AML-193 (cell line): Measurements from ENCODE around the gene DHRS7.

Experiments
- DNase-seq, 2 experiments: peaks; one replicate each; lab custom pipeline; 2025; lab: John Stamatoyannopoulos, UW

DHRS7 gene

GRCh38 chr14:60184905-60185555, 19.8 kb upstream of the DHRS7 start:
- no peak for DNase-seq

DNA sequence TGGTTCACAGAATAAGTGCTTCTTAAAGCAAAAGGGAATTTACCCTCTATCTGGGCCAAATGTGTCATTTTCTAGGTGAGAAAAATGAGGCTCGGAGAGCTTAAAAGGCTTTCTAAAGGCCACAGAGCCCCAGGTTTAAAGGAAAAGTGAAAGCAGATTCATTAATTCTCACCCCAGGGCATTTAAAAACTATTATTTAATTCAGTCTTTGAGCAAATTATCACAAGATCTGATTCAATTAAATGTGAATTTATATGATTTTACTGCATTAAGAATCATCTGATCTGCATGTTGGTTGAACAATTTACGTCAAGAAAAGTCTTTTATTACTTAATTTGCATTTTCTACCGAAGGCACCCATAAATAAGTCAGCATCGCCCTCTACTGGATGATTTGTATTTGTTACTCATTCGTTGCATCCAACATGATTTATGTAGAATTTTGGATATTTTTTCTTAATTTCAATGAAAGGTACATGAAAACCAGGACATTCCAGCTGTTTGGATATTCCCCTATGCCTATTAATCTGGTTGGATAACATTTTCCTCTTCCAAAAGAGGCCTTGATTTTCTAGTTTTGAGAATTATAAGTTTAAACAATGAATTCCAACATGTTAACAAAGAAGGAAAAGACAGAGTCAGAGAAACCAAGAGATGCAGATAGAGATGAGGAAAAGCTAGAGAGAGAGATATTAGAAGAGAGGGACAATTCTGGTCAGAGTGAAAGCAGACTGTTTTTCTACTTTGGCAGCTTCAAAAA, 19.1 kb upstream of the DHRS7 start:
- DNase-seq, result peak; percentile 74 to 80

DNA sequence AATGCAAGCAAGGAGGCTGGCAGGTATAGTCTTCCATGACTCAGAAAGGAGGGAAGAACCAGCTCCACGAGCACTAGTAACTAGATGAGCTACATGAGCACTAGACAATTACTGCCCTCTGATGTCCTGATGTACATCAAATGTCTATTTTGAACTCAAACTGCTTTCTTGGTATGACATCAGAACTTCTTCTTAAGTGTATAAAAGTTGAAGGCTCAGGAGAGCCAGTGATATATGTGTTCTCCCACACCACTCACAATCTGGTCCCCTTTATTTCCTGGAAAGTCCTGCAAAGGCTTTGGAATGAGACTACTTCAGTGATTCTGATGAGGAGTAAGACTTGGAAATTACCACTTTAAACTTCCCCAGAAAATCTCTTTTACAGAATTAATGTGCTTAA, 18.5 kb upstream of the DHRS7 start:
- peak; percentile 50 to 59 for DNase-seq

DNA sequence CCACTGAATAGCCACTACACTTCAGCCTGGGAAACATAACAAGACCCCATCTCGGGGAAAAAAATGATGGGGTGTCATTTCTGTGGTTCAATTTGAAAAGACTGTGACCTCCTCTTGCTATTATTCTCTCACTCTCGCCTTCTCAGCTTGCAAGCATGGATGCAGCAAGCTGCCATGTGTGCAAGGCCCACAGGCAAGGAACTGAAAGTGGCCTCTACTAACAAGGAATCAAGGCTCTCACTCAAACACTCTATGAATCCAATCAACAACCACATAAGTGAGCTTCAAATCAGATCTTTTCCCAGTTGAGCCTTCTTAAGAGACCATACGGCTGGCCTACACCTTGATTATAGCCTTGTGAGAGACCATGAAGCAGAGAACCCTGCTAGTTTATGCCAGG, 17.9 kb upstream of the DHRS7 start:
- no peak for DNase-seq

DNA sequence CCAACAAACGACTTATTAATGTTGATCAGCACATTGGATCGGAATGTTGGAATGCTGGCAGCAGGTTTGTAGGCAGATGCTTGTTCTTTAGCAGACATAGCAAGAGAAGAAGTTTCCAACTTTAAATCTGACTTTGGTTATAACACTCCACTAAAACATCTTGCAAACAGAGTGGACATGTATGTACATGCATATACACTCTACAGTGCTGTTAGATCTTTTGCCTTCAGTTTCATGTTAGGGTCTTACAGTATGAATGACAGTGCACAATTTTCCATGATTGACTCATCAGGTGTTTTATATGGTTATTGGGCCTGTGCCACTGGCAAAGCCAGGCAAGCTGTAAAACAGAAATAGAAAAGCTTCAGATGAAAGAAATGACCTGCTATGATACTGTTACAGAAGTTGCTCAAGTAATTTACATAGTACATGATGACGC, 14.3 kb upstream of the DHRS7 start:
- DNase-seq, result no peak

- DNase-seq, result no peak
Measured at GRCh38 chr14:60178820-60179219, 13.6 kb upstream of the DHRS7 start.

DNA sequence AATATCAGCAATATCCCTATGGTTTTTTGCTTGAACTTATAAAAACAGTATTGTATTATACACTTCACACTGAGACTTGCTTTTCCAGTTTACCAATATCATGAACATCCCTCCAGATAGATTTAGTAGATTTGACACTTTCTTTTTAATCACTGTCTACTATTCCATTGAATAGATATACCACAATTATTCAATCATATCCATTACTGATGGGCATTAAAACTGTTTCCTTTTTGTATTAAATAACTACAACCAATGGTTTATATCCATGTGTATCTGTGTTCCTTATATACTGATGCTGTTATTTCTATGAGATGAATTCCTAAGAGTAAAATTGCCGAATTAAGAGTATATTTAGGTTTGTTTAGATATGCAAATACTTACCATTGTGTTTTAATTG, 13.0 kb upstream of the DHRS7 start:
- DNase-seq, result no peak

- DNase-seq, result no peak
Measured at GRCh38 chr14:60175255-60175902, 10.2 kb upstream of the DHRS7 start.

DNA sequence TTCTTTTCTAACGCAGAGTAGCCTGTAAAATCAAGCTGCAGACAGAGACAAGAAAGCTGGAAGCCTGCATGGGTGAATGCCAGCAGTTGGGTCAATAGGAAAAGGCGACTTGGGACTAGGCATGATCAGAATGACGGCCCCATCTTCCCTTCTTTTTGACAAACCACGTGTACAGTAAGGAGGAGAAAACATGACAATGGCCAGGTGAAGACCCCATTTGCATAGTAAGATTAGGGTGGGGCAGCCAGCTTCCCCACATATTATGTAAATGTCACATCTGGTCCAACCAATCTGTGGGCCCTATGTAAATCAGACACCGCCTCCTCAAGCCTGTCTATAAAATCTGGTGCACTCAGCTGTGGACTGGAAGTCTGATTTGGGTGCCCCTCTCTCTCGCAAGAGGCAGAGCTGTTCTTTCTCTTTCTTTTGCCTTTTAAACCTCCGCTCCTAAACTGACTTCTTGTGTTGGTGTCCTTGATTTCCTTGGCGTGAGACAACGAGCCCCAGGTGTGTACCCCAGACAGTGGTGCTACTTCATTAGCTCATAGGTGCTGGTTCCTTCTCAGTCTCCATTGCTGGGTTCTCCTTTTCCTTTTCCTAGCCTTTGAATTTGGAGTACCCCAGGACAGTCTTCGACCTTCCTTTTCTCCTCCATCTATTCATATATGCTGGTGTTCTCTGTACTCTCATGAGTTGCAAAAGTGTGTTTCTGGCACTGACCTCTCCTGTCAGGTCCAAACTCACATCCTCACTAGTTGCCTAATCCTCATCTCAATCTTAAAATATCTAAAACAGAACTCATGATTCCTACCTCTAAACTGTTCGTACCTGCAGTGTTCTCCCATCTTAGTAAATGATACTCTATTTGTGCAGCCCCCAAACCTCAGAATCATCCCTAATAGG, 9.4 kb upstream of the DHRS7 start:
- no peak for DNase-seq

GRCh38 chr14:60171690-60172089, 6.5 kb upstream of the DHRS7 start:
- DNase-seq, result no peak

DNA sequence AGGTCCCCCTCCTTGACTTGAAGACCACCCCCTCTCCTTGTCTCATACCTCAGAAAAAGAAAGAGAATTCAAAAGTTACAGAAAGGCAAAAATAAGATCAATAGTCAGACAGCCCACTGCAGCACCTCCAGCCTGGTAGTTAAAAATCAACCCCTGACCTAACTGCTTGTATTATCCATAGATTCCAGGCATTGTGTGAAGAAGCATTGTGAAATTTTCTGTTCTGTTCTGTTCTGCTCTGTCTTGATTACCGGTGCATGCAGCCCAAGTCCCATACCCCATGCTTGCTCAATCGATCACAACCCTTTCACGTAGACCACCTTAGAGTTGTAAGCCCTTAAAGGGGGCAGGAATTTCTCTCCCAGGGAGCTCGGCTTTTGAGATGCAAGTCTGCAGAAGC, 5.8 kb upstream of the DHRS7 start:
- DNase-seq, result no peak

DNA sequence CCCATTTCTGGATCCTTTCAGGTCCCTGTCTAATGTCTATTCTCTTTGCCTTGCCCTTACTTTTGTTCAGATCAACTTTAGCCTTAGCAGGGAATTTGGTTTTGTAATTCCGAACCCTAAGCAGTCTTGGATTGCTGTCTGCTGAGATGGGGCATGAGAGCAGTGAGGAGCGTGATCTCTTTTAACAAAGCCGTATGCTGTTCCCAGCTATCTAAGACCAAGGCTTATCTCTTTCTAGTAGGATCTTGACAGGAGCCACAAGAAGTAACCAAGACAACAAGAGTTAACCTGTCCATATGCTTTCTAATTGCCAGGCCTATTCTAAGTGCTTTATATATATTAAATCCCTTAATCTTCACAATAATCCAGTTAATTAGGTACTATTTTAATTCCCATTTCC, 4.5 kb upstream of the DHRS7 start:
- DNase-seq, result no peak

DNA sequence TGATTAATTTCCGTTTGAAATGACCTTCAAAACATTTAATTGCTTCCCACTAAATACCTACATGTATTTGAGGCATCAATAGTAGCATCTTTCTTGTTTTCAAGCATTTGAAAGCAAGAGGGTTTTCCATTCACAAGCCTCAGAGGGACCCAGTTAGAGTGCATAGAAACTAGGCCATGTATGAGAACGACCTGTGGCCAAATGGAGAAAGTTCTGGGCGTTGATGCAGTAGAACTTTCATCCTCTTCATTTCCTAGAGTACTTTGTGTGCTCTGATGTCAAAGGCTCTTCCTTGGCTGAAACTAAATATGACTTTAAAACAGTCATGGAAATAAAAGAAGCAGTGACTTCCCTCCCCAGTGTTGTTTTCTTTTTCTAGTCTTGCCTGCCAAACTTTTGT, 944 bp upstream of the DHRS7 start:
- DNase-seq, result no peak

GRCh38 chr14:60165547-60165876, 314 bp upstream of the DHRS7 start:
- DNase-seq, result no peak

DNA sequence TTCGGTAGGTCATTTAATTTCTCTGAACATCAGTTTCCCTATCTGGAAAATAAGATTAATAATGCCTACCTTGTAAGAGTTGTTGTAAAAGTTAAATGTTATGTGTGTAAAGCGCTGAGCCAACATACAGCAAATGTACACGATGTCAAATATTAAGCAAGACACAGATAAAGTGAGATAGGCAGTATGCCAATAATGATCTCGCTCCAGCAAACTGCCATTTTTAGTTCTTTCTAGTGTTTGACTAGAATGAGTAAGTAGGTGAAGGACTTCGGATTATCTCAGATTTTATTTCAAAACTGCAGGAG, 840 bp downstream of the DHRS7 start:
- DNase-seq, result no peak

GRCh38 chr14:60163693-60164092, 1.5 kb downstream of the DHRS7 start:
- DNase-seq, result peak; percentile 13 to 28

GRCh38 chr14:60161196-60162107, 3.7 kb downstream of the DHRS7 start:
- DNase-seq, result peak; percentile 70 to 77

DNA sequence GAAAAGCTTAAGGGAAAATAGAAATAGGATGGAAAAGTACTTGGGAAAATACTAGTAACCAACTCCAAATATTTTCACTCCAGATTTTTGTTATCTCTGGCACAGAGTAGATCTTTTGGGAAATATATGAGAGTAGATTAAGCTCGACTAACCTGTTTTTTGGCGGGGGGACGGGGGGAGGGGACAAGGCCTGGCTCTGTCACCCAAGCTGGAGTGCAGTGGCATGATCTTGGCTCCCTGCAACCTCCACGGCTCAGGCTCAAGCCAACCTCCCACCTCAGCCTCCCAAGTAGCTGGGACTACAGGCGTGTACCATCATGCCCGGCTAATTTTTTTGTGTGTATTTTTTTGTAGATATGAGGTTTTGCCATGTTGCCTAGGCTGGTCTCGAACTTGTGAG, 4.8 kb downstream of the DHRS7 start:
- DNase-seq, result no peak

- peak in 1 of 2 experiments; percentile 1 for DNase-seq
Measured at GRCh38 chr14:60154671-60155070, 10.5 kb downstream of the DHRS7 start.

GRCh38 chr14:60153991-60154390, 11.2 kb downstream of the DHRS7 start:
- DNase-seq, result peak; percentile 30 to 47

DNA sequence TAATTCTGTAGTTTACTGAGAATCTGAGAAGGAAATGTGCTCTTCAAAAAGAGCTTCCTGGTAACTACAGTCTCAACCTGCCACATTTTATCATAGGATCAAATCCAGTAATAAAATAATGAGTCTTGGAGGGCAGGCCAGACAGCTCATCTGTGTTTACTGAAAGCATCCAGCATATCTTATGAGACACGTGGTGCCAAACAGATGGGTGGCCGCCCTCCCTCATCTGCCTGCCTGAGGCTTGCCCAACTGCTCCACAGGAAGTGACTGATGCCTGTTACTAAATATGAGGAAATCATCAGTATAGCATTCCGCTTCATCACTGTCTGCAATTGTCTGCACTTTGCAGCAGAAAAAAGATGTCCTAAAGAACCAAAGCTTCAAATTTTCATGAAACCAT, 13.5 kb downstream of the DHRS7 start:
- peak; percentile 94 to 96 for DNase-seq
